Measurements from ENCODE around the gene IMPDH2. TPM values are rescaled to one million over a fixed set of nuclear protein-coding genes. Genes with fewer than 3 reads are reported as not detected.

The IMPDH2 gene
- total RNA-seq, 1 experiment from 2014 or later, result 576 TPM

DNA sequence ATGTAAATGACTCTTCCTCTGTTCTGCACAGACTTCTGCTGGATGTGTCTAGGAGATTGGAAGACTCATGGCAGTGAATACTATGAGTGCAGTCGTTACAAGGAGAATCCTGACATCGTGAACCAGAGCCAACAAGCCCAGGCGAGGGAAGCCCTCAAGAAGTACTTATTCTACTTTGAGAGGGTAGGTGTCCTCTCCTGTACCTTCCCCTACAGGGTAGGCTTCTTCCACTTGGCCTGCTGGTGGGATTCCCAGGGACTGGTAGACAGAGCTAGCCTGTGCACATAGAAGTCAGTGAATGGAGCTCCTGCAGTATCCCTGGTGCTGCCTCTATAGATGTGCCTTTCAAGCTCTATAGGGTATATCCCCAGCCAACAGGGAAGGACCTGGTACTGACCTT, 49.7 kb downstream of the IMPDH2 start:
- H3F3A ChIP-seq (ENCODE audit: low read length, unreplicated experiment), result no peaks in the 10 kb centered on the region
- intact Hi-C loops (cut with micrococcal nuclease), result no loop called here
- H4K20me1 ChIP-seq (ENCODE audit: low read length), result no peaks in the 10 kb centered on the region
- BruUV-seq (replicated peaks), result no TSS peak
- H3K9me3 ChIP-seq (ENCODE audit: low read length), result no peaks in the 10 kb centered on the region
- DNase-seq (no peak), ATAC-seq (no peak)
- H3K4me2 ChIP-seq (ENCODE audit: low read length), result no peak overlapping the region
- H3K9me2 ChIP-seq (replicated peaks; ENCODE audit: low read length), result no peaks in the 10 kb centered on the region
- H3K27me3 ChIP-seq (ENCODE audit: low read length), result no peaks in the 10 kb centered on the region
- TF ChIP-seq, protein P1, sequence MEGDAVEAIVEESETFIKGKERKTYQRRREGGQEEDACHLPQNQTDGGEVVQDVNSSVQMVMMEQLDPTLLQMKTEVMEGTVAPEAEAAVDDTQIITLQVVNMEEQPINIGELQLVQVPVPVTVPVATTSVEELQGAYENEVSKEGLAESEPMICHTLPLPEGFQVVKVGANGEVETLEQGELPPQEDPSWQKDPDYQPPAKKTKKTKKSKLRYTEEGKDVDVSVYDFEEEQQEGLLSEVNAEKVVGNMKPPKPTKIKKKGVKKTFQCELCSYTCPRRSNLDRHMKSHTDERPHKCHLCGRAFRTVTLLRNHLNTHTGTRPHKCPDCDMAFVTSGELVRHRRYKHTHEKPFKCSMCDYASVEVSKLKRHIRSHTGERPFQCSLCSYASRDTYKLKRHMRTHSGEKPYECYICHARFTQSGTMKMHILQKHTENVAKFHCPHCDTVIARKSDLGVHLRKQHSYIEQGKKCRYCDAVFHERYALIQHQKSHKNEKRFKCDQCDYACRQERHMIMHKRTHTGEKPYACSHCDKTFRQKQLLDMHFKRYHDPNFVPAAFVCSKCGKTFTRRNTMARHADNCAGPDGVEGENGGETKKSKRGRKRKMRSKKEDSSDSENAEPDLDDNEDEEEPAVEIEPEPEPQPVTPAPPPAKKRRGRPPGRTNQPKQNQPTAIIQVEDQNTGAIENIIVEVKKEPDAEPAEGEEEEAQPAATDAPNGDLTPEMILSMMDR (conservative IDR thresholded peaks at IDR 0.05; ENCODE audit: low read depth, low read length), result no peak
- ChIA-PET POLR2A (ENCODE audit: unreplicated experiment) (interaction anchor here (0.5 kb wide), 1 partner anchor 244 kb away, joined by 10 read pairs; no protein-coding TSS in a partner anchor), CTCF (no interaction called here)
- H3K36me3 ChIP-seq (ENCODE audit: low read depth, low read length), result peaks cover 47% of the 10 kb centered on the region
- no peak overlapping the region for H3K9ac ChIP-seq (ENCODE audit: low read length)
- no peak overlapping the region for H3K4me3 ChIP-seq (ENCODE audit: low read length)
- H3K4me1 ChIP-seq (ENCODE audit: insufficient read depth, low read length), result no peaks in the 10 kb centered on the region
- H3K27ac ChIP-seq (ENCODE audit: low read length), result no peak overlapping the region
- no peak overlapping the region for H2AFZ ChIP-seq (ENCODE audit: low read length)
- no peaks in the 10 kb centered on the region for H3K79me2 ChIP-seq (ENCODE audit: low read length)

Small RNA genes within 50 kb of the gene (microRNA-seq; reads per million reads assigned to microRNA genes)
- 19,260 reads per million, percentile 98 among the genes with 10 or more reads in this experiment for gene MIR191 (ENCODE audit: unreplicated experiment)
- 6,281 reads per million, percentile 94 among the genes with 10 or more reads in this experiment for gene MIR425 (ENCODE audit: unreplicated experiment)

Other genes with a start within 250 kb of the IMPDH2 start
- gene PRKAR2A, start 181.5 kb downstream of the IMPDH2 start, total RNA-seq (2014; rRNA removed), result 68.1 and 117 TPM in 2 replicates
- 17.7 and 19.0 TPM in 2 replicates for gene SLC25A20, start 130.5 kb downstream of the IMPDH2 start, total RNA-seq (2014; rRNA removed)
- 136 and 156 TPM in 2 replicates for gene ARIH2, start 110.6 kb downstream of the IMPDH2 start, total RNA-seq (2014; rRNA removed)
- gene P4HTM, start 39.2 kb downstream of the IMPDH2 start, total RNA-seq (2014; rRNA removed), result 44.5 and 50.1 TPM in 2 replicates
- gene WDR6, start 22.0 kb downstream of the IMPDH2 start, total RNA-seq (2014; rRNA removed), result 92.7 and 117 TPM in 2 replicates
- gene DALRD3, start 10.8 kb downstream of the IMPDH2 start, total RNA-seq (2014; rRNA removed), result 37.2 and 43.3 TPM in 2 replicates
- gene NDUFAF3, start 7.3 kb downstream of the IMPDH2 start, total RNA-seq (2014; rRNA removed), result 191 and 211 TPM in 2 replicates
- 90.2 and 124 TPM in 2 replicates for gene QRICH1, start 64.7 kb upstream of the IMPDH2 start, total RNA-seq (2014; rRNA removed)
- 310 and 316 TPM in 2 replicates for gene QARS1, start 75.4 kb upstream of the IMPDH2 start, total RNA-seq (2014; rRNA removed)
- 84.4 and 86.7 TPM in 2 replicates for gene USP19, start 91.4 kb upstream of the IMPDH2 start, total RNA-seq (2014; rRNA removed)
- 240 and 365 TPM in 2 replicates for gene LAMB2, start 103.7 kb upstream of the IMPDH2 start, total RNA-seq (2014; rRNA removed)
- gene CCDC71, start 136.9 kb upstream of the IMPDH2 start, total RNA-seq (2014; rRNA removed), result 19.4 and 27.7 TPM in 2 replicates
- gene KLHDC8B, start 142.2 kb upstream of the IMPDH2 start, total RNA-seq (2014; rRNA removed), result 24.3 and 34.4 TPM in 2 replicates
- 3.9 and 10.3 TPM in 2 replicates for gene C3orf62, start 247.8 kb upstream of the IMPDH2 start, total RNA-seq (2014; rRNA removed)

Data from PC-3 (cell line).